OCI-LY7 (cell line): ENCODE data around the gene ATP5F1B. TPM values are rescaled to one million over a fixed set of nuclear protein-coding genes. Genes with fewer than 3 reads are reported as not detected.

ENCODE experiments used
- BruUV-seq: library from RNA; stranded (reverse); fragments of 400-500 nt; replicated peaks from 2 replicates; lab custom pipeline; 2021; lab: Mats Ljungman, UMichigan
- CTCF ChIA-PET: fragments of 300-600 bp; sonication (Branson Sonifier 250); formaldehyde crosslinking; loops from one replicate; lab custom pipeline; 2022; ENCODE audit warnings: antibody characterized with exemption; ENCODE audit not compliant: unreplicated experiment; lab: Charles Lee
- POLR2A ChIA-PET: fragments of 300-600 bp; sonication (Branson Sonifier 250); formaldehyde crosslinking; loops from one replicate; lab custom pipeline; 2022; ENCODE audit warnings: antibody characterized with exemption; lab: Charles Lee
- DNase-seq: peaks from one replicate; pipeline ENCODE4 v3.0.0-alpha.2; 2015; ENCODE audit warnings: low spot score
- H2AFZ ChIP-seq: fragments of 200-600 bp; sonication (generic), shearing (Covaris generic); 2 replicates; pipeline ENCODE4 v1.6.1; 2014; ENCODE audit warnings: mild to moderate bottlenecking, antibody characterized with exemption, low read length, moderate library complexity
- H3K27ac ChIP-seq: fragments of 200-600 bp; sonication (generic); 2 replicates; pipeline ENCODE4 v1.5.1; 2014; ENCODE audit warnings: mixed run types, low read depth, mild to moderate bottlenecking, moderate library complexity, low read length, inconsistent platforms; ENCODE audit not compliant: poor library complexity, severe bottlenecking
- H3K36me3 ChIP-seq: fragments of 200-600 bp; sonication (generic); 2 replicates; pipeline ENCODE4 v1.6.1; 2014; ENCODE audit warnings: mild to moderate bottlenecking, antibody characterized with exemption, low read length, moderate library complexity, mixed read lengths; ENCODE audit not compliant: insufficient read depth
- H3K4me1 ChIP-seq: fragments of 200-600 bp; sonication (generic); 2 replicates; pipeline ENCODE4 v1.5.1; 2014; ENCODE audit warnings: mild to moderate bottlenecking, low read length; ENCODE audit not compliant: insufficient read depth, poor library complexity, severe bottlenecking
- H3K4me2 ChIP-seq: fragments of 200-600 bp; sonication (generic); 2 replicates; pipeline ENCODE4 v1.6.1; 2014; ENCODE audit warnings: mild to moderate bottlenecking, low read length
- H3K4me3 ChIP-seq: fragments of 200-600 bp; sonication (generic); 2 replicates; pipeline ENCODE4 v1.5.1; 2014; ENCODE audit warnings: mild to moderate bottlenecking, low read depth, low read length; ENCODE audit not compliant: poor library complexity, severe bottlenecking
- H3K79me2 ChIP-seq: fragments of 200-600 bp; sonication (generic); 2 replicates; pipeline ENCODE4 v1.6.1; 2016; ENCODE audit warnings: low read depth, mild to moderate bottlenecking, low read length, moderate library complexity, mixed read lengths; ENCODE audit not compliant: insufficient read depth
- H3K9me2 ChIP-seq: fragments of 200-600 bp; sonication (generic); 2 replicates; pipeline ENCODE4 v1.6.1; 2016; ENCODE audit warnings: mild to moderate bottlenecking, low read length, mixed read lengths; ENCODE audit not compliant: insufficient read depth
- H3K9me3 ChIP-seq: fragments of 200-600 bp; sonication (generic); 2 replicates; pipeline ENCODE4 v1.6.1; 2014; ENCODE audit warnings: mild to moderate bottlenecking, mixed run types, low read length, mixed read lengths
- H4K20me1 ChIP-seq: fragments of 200-600 bp; sonication (generic); 2 replicates; pipeline ENCODE4 v1.6.1; 2014; ENCODE audit warnings: mild to moderate bottlenecking, antibody characterized with exemption, low read length, moderate library complexity, mixed read lengths; ENCODE audit not compliant: insufficient read depth
- EZH2phosphoT487 ChIP-seq: fragments of 200-600 bp; sonication (generic); IDR thresholded peaks from 2 replicates; pipeline ENCODE4 v1.6.1; 2018; ENCODE audit warnings: low read depth, borderline replicate concordance, mild to moderate bottlenecking, mixed run types, antibody characterized with exemption, low read length, moderate library complexity, mixed read lengths
- intact Hi-C: fragments of 100-400 bp; cut with micrococcal nuclease; formaldehyde crosslinking; loops from one replicate; pipeline ENCODE4 v1.10.0; 2022; ENCODE audit not compliant: unreplicated experiment
- total RNA-seq, 2 experiments: library from RNA; depleted of rRNA in 1 of 2; stranded (reverse); fragments of >200 nt in 1 of 2; shearing (Covaris generic) in 1 of 2; gene quantifications; 2 replicates each; pipeline ENCODE4 v1.2.3, GENCODE V29; 2014 to 2022
- TF ChIP-seq, protein P1 (sequence below): fragments of 200-600 bp; sonication (generic); conservative IDR thresholded peaks from 2 replicates; pipeline ENCODE4 v1.5.1; 2014; ENCODE audit warnings: mild to moderate bottlenecking, antibody characterized with exemption, low read length, moderate library complexity, mixed read lengths

The ATP5F1B gene
- total RNA-seq, 2 experiments from 2014 or later, result 385 to 732 TPM

DNA sequence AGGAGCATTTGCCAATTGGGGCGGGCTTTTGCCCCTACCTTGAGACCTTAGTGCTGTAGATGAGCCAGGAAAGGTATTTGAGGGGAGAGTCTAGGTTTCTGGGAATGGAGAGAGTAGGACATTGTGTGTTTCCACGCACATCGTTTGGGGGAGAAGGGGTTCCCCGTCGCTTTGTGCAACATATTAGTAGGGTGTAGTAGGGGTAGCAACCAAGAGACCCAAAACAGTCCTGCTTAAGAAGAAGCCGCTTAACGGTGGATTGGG lies 43.0 kb upstream of the ATP5F1B start:
- BruUV-seq, result TSS peak; percentile 99
- no peak for TF ChIP-seq EZH2phosphoT487
- TF ChIP-seq, protein P1, sequence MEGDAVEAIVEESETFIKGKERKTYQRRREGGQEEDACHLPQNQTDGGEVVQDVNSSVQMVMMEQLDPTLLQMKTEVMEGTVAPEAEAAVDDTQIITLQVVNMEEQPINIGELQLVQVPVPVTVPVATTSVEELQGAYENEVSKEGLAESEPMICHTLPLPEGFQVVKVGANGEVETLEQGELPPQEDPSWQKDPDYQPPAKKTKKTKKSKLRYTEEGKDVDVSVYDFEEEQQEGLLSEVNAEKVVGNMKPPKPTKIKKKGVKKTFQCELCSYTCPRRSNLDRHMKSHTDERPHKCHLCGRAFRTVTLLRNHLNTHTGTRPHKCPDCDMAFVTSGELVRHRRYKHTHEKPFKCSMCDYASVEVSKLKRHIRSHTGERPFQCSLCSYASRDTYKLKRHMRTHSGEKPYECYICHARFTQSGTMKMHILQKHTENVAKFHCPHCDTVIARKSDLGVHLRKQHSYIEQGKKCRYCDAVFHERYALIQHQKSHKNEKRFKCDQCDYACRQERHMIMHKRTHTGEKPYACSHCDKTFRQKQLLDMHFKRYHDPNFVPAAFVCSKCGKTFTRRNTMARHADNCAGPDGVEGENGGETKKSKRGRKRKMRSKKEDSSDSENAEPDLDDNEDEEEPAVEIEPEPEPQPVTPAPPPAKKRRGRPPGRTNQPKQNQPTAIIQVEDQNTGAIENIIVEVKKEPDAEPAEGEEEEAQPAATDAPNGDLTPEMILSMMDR, result no peak

DNA sequence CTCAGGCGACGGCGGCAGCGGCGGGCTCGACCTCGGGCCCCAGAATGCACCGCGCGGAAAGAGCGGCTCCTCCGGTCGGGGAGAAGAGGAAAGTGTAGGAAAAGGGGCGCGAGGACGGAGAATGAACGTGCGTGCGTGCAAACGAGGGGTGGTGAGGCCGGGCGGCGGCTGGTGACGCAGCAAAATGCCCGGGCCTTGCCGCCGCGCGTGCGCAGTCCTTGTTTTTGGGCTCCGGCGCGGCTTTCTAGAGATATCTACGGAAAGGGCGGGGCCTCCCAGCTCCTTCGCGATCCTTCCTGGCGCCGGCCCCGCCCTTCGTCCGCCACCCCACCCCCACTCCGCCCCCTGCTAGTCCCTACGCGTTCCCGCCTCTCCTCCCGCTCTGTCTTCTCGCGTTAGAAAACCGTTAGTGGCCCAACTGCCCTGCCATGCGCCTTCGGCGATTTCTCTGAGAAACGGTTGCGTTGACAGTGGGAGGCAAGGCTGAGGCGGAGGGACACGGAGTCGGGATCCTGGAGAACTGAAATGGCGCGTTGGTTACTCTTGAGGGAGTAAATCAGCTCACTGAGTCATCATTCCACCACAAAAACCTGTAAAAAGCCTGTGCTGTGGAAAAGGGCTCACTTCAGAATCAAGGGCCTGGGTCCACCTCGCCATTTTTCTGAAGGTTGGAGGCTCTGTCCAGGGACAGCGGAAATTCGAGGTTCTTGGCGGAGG lies 42.5 kb upstream of the ATP5F1B start, which contains the start of gene PTGES3:
PTGES3 (minus strand) TSS at position 156 of the 717 bp plus-strand sequence. CDS start 285 bp downstream, outside the sequence.
- Histone ChIP-seq H3K4me2 (peak within 1 kb of the TSS; percentile 89), H3K4me3 (peak within 1 kb of the TSS; percentile 94), H3K27ac (peak within 1 kb of the TSS; percentile 91), H3K9me3 (no peaks in the 10 kb centered on the region), H3K79me2 (peaks cover 55% of the 10 kb centered on the region), H3K36me3 (peaks cover 41% of the 10 kb centered on the region), H3K4me1 (peaks cover 34% of the 10 kb centered on the region), H3K9me2 (no peaks in the 10 kb centered on the region), H2AFZ (peak within 1 kb of the TSS; percentile 36), H4K20me1 (peaks cover 22% of the 10 kb centered on the region; the same call in 1 of the 2 replicates)
- TF ChIP-seq, protein P1, result no peak
- TF ChIP-seq EZH2phosphoT487, result no peak
- intact Hi-C loops, result loop anchor here (1.0 to 5.0 kb wide), 6 partner anchors 37 to 761 kb away; partner anchors contain the start of genes NAB2, NACA and PYM1
- peak; percentile 98 for DNase-seq
- ChIA-PET CTCF (interaction anchor here (0.6 to 1.1 kb wide), 2 partner anchors 37 to 531 kb away, joined by 3 to 4 read pairs; no protein-coding TSS in a partner anchor), POLR2A (interaction anchor here (0.6 to 2.8 kb wide), 12 partner anchors 12 to 65 kb away, joined by 3 to 11 read pairs (median 4); partner anchors contain the start of genes NACA and PRIM1)
- no TSS peak for BruUV-seq

More for the DNA sequence above, 43.0 kb upstream of the ATP5F1B start:
- POLR2A ChIA-PET, result interaction anchor here (0.6 to 2.8 kb wide), 9 partner anchors 12 to 108 kb away, joined by 3 to 11 read pairs (median 4); partner anchors contain the start of gene PRIM1
- Histone ChIP-seq H3K79me2 (peaks cover 50% of the 10 kb centered on the region), H3K4me3 (peak overlapping the region; percentile 94), H4K20me1 (peaks cover 20% of the 10 kb centered on the region; the same call in 1 of the 2 replicates), H3K9me3 (no peaks in the 10 kb centered on the region), H3K4me2 (peak overlapping the region; percentile 89), H3K36me3 (peaks cover 40% of the 10 kb centered on the region), H3K9me2 (no peaks in the 10 kb centered on the region), H2AFZ (peak overlapping the region; percentile 36), H3K27ac (peak overlapping the region; percentile 91), H3K4me1 (peaks cover 33% of the 10 kb centered on the region)
- intact Hi-C loops, result loop anchor here (1.0 to 5.0 kb wide), 6 partner anchors 36 to 761 kb away; partner anchors contain the start of genes NAB2, NACA and PYM1
- CTCF ChIA-PET, result interaction anchor here (0.6 kb wide), 1 partner anchor 530 kb away, joined by 3 read pairs; no protein-coding TSS in a partner anchor
- no peak for DNase-seq
